HEK293 (cell line): ENCODE data around the gene KIAA0825.

Source experiments
- CTCF ChIA-PET: fragments of 350-600 bp; formaldehyde crosslinking; extraction: SDS; loops from one replicate; lab custom pipeline; 2021; ENCODE audit warnings: antibody characterized with exemption; lab: Yijun Ruan, JAX
- POLR2A ChIA-PET: fragments of 300-600 bp; formaldehyde crosslinking; extraction: SDS; loops from one replicate; lab custom pipeline; 2020; ENCODE audit warnings: antibody characterized with exemption, inconsistent platforms; lab: Yijun Ruan, JAX
- H3K27ac ChIP-seq: fragments of 200-500 bp; sonication (Bioruptor generic); 2 replicates; pipeline ENCODE4 v1.5.1; 2014; ENCODE audit warnings: low read depth, low read length, control low read depth, inconsistent platforms; ENCODE audit errors: extremely low read depth
- H3K36me3 ChIP-seq, 2 experiments: fragments of 200-500 bp in 1 of 2; sonication (Bioruptor generic) in 1 of 2; 1 replicate in 1 of 2; 2 replicates in 1 of 2; pipeline ENCODE4 v1.5.1; 2014 to 2017; ENCODE audit warnings: inconsistent platforms in 2 of 2, low read length in 2 of 2; ENCODE audit not compliant: control insufficient read depth in 2 of 2, insufficient read depth in 1 of 2
- H3K4me1 ChIP-seq: fragments of 200-500 bp; sonication (Bioruptor generic); 2 replicates; pipeline ENCODE4 v1.5.1; 2014; ENCODE audit warnings: mild to moderate bottlenecking, low read length, inconsistent platforms; ENCODE audit not compliant: control insufficient read depth, insufficient read depth
- H3K4me3 ChIP-seq: 2 replicates; pipeline ENCODE4 v1.5.1; 2011; ENCODE audit warnings: low read depth, mild to moderate bottlenecking, control low read depth, low read length, moderate library complexity
- H3K9me3 ChIP-seq: fragments of 200-500 bp; sonication (Bioruptor generic); 2 replicates; pipeline ENCODE4 v1.5.1; 2014; ENCODE audit warnings: low read depth, low read length, inconsistent platforms; ENCODE audit not compliant: control insufficient read depth, insufficient read depth
- GLIS2 ChIP-seq: fragments of 450-650 bp; formaldehyde crosslinking; IDR thresholded peaks from 2 replicates; pipeline ENCODE4 v1.5.1; 2016; ENCODE audit warnings: missing biosample characterization, missing genetic modification characterization
- KLF8 ChIP-seq: fragments of 450-650 bp; formaldehyde crosslinking; IDR thresholded peaks from 2 replicates; pipeline ENCODE4 v1.5.1; 2016; ENCODE audit warnings: missing biosample characterization, missing genetic modification characterization
- PRDM10 ChIP-seq: fragments of 450-650 bp; formaldehyde crosslinking; IDR thresholded peaks from 2 replicates; pipeline ENCODE4 v1.5.1; 2016; ENCODE audit warnings: missing biosample characterization, missing genetic modification characterization
- TRIM28 ChIP-seq: IDR thresholded peaks from 2 replicates; pipeline ENCODE4 v1.6.1; 2011; ENCODE audit warnings: low read length, control low read depth, borderline replicate concordance
- ZBTB48 ChIP-seq: fragments of 450-650 bp; formaldehyde crosslinking; IDR thresholded peaks from 2 replicates; pipeline ENCODE4 v1.5.1; 2016; ENCODE audit warnings: missing biosample characterization, missing genetic modification characterization
- ZNF146 ChIP-seq: fragments of 450-650 bp; formaldehyde crosslinking; IDR thresholded peaks from 2 replicates; pipeline ENCODE4 v1.5.1; 2016; ENCODE audit warnings: missing biosample characterization, missing genetic modification characterization
- ZNF221 ChIP-seq: fragments of 450-650 bp; formaldehyde crosslinking; IDR thresholded peaks from 2 replicates; pipeline ENCODE4 v1.5.1; 2017; ENCODE audit warnings: missing biosample characterization, missing genetic modification characterization, borderline replicate concordance
- ZNF248 ChIP-seq: fragments of 450-650 bp; formaldehyde crosslinking; IDR thresholded peaks from 2 replicates; pipeline ENCODE4 v1.5.1; 2017; ENCODE audit warnings: missing biosample characterization, missing genetic modification characterization
- ZNF266 ChIP-seq: fragments of 450-650 bp; formaldehyde crosslinking; IDR thresholded peaks from 2 replicates; pipeline ENCODE4 v1.5.1; 2016; ENCODE audit warnings: missing biosample characterization, missing genetic modification characterization, low read depth
- ZNF274 ChIP-seq, 2 experiments: fragments of 200-500 bp in 1 of 2; fragments of 450-650 bp in 1 of 2; sonication (Bioruptor generic) in 1 of 2; formaldehyde crosslinking in 1 of 2; IDR thresholded peaks; 2 replicates each; pipeline versions ENCODE4 v1.5.1 to v1.6.1; 2014 to 2016; ENCODE audit warnings: borderline replicate concordance in 1 of 2, inconsistent platforms in 1 of 2, low read length in 1 of 2, missing biosample characterization in 1 of 2, missing genetic modification characterization in 1 of 2
- ZNF366 ChIP-seq: fragments of 450-650 bp; formaldehyde crosslinking; conservative IDR thresholded peaks from 2 replicates; pipeline ENCODE4 v1.5.1; 2016; ENCODE audit warnings: missing biosample characterization, missing genetic modification characterization
- ZNF426 ChIP-seq: fragments of 450-650 bp; formaldehyde crosslinking; IDR thresholded peaks from 2 replicates; pipeline ENCODE4 v1.5.1; 2017; ENCODE audit warnings: missing biosample characterization, missing genetic modification characterization, mild to moderate bottlenecking, inconsistent platforms, moderate library complexity
- ZNF548 ChIP-seq: fragments of 450-650 bp; formaldehyde crosslinking; IDR thresholded peaks from 2 replicates; pipeline ENCODE4 v1.5.1; 2016; ENCODE audit warnings: missing biosample characterization, missing genetic modification characterization
- ZNF837 ChIP-seq: fragments of 450-650 bp; formaldehyde crosslinking; IDR thresholded peaks from 2 replicates; pipeline ENCODE4 v1.5.1; 2016; ENCODE audit warnings: missing biosample characterization, missing genetic modification characterization
- TF ChIP-seq, protein P1 (sequence below): fragments of 450-650 bp; formaldehyde crosslinking; IDR thresholded peaks from 2 replicates; pipeline ENCODE4 v1.5.1; 2016; ENCODE audit warnings: missing biosample characterization, missing genetic modification characterization

Gene KIAA0825

GRCh38 chr5:94234987-94235386 is 383.4 kb downstream of the KIAA0825 start:
- Histone ChIP-seq H3K4me1 (no peaks in the 10 kb centered on the region), H3K27ac (no peak overlapping the region), H3K4me3 (no peak overlapping the region), H3K36me3 (no peaks in the 10 kb centered on the region), H3K9me3 (no peaks in the 10 kb centered on the region)
- CTCF ChIA-PET, result interaction anchor here (0.6 to 0.7 kb wide), 2 partner anchors 14 to 615 kb away, joined by 3 to 4 read pairs; no protein-coding TSS in a partner anchor
- POLR2A ChIA-PET, result no interaction called here
- no peak for TF ChIP-seq ZNF548 (tag by site-specific recombination)

DNA sequence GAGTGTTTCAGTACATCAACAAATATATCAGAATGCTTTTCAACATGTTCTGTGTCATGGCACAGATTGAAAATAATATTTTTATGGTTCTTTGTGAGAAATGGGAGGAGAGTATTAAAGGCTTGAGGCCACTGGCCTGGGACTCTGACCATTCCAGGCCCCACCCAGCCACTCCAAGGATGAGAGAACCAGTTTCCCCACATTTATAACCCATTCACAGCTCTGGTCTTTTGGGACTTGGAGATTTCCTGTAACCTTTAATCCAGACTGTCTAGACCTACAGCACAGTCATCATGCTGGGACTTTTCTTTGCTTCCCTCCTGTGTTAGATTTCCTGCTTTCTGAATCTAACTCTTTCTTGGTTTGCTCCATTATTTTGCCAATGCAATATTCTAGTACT is 389.6 kb downstream of the KIAA0825 start:
- CTCF ChIA-PET, result no interaction called here
- POLR2A ChIA-PET, result no interaction called here

GRCh38 chr5:94223235-94223634 is 395.2 kb downstream of the KIAA0825 start:
- no peaks in the 10 kb centered on the region for H3K9me3 ChIP-seq
- H3K4me1 ChIP-seq, result no peaks in the 10 kb centered on the region
- H3K4me3 ChIP-seq, result no peak overlapping the region
- ChIA-PET CTCF (no interaction called here), POLR2A (no interaction called here)
- H3K36me3 ChIP-seq, result no peaks in the 10 kb centered on the region
- H3K27ac ChIP-seq, result no peak overlapping the region
- TF ChIP-seq ZNF221 (tag by site-specific recombination) (no peak), PRDM10 (no peak), ZNF146 (tag by site-specific recombination) (no peak)
- TF ChIP-seq, all 188 proteins: peak for 0

More for the DNA sequence above, 389.6 kb downstream of the KIAA0825 start:
- Histone ChIP-seq H3K4me3 (no peak overlapping the region), H3K9me3 (no peaks in the 10 kb centered on the region), H3K4me1 (no peaks in the 10 kb centered on the region), H3K36me3 (no peaks in the 10 kb centered on the region), H3K27ac (no peak overlapping the region)
- no peak for TF ChIP-seq ZBTB48
- TF ChIP-seq ZNF366, result no peak
- no peak for TF ChIP-seq ZNF837
- TF ChIP-seq ZNF274 (IDR thresholded peaks at IDR 0.05; ENCODE audit: low read length), result no peak
- TF ChIP-seq ZNF274 (tag by site-specific recombination; IDR thresholded peaks at IDR 0.05; ENCODE audit: borderline replicate concordance), result no peak
- TF ChIP-seq ZNF146 (tag by site-specific recombination), result no peak
- no peak for TF ChIP-seq ZNF266
- TF ChIP-seq TRIM28, result no peak
- TF ChIP-seq ZNF426 (tag by site-specific recombination), result no peak
- TF ChIP-seq KLF8 (tag by site-specific recombination), result no peak
- no peak for TF ChIP-seq GLIS2 (tag by site-specific recombination)
- TF ChIP-seq ZNF248 (tag by site-specific recombination), result no peak
- TF ChIP-seq, protein P1, sequence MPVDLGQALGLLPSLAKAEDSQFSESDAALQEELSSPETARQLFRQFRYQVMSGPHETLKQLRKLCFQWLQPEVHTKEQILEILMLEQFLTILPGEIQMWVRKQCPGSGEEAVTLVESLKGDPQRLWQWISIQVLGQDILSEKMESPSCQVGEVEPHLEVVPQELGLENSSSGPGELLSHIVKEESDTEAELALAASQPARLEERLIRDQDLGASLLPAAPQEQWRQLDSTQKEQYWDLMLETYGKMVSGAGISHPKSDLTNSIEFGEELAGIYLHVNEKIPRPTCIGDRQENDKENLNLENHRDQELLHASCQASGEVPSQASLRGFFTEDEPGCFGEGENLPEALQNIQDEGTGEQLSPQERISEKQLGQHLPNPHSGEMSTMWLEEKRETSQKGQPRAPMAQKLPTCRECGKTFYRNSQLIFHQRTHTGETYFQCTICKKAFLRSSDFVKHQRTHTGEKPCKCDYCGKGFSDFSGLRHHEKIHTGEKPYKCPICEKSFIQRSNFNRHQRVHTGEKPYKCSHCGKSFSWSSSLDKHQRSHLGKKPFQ (tag by site-specific recombination), result no peak
